Cardiac fibroblast (primary cell): ENCODE results near the gene IFT80.
A peak's percentile ranks its signal among the peaks of the same experiment; 100 is the strongest.

Experiments
- DNase-seq, 2 donors: peaks; one replicate each; pipeline versions ENCODE4 v3.0.0 to v3.0.0-alpha.2; 2010; ENCODE audit warnings: low read depth in 2 of 2
- H3K4me3 ChIP-seq, 2 donors: replicated peaks in 1 of 2; 1 replicate in 1 of 2; 2 replicates in 1 of 2; pipeline ENCODE4 v1.5.1; 2011; ENCODE audit warnings: low read depth in 2 of 2, low read length in 2 of 2, mild to moderate bottlenecking in 2 of 2, moderate library complexity in 1 of 2
- TF ChIP-seq, protein P1 (sequence below): IDR thresholded peaks from one replicate; pipeline ENCODE4 v1.5.1; 2011; ENCODE audit warnings: low read depth, mild to moderate bottlenecking, low read length, inconsistent platforms

The IFT80 gene

DNA sequence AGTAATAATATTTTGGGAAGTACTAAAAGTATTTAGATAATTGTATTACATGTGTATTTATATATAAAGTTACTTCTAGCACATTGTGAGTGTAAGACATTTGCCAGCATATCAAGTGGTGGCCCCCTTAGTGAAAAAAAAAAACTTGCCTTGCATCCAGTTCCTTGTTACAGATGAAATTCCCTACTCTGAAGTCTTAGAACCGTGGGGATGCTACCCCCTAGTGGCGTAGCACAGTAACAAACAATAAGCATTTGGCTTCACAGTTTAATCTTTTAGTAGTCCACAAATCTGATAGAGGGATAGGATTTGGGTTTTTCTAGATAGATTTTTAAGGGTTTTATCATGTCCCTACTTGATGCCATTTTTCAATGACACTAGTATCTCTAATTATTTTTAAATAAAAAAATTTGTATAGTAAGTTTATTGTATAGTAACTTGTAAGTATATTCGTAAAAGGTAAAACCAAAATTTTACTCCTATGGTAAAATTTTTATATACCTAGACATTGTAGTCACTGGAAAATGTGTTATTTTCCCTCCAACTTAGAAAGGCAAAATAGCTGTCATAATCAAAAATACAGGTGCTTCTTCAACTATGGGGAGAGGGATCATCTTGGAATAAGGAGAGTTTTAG is 14.7 kb upstream of the IFT80 start:
- TF ChIP-seq, protein P1, sequence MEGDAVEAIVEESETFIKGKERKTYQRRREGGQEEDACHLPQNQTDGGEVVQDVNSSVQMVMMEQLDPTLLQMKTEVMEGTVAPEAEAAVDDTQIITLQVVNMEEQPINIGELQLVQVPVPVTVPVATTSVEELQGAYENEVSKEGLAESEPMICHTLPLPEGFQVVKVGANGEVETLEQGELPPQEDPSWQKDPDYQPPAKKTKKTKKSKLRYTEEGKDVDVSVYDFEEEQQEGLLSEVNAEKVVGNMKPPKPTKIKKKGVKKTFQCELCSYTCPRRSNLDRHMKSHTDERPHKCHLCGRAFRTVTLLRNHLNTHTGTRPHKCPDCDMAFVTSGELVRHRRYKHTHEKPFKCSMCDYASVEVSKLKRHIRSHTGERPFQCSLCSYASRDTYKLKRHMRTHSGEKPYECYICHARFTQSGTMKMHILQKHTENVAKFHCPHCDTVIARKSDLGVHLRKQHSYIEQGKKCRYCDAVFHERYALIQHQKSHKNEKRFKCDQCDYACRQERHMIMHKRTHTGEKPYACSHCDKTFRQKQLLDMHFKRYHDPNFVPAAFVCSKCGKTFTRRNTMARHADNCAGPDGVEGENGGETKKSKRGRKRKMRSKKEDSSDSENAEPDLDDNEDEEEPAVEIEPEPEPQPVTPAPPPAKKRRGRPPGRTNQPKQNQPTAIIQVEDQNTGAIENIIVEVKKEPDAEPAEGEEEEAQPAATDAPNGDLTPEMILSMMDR: peak; percentile 77
- peak; percentile 88 to 90 for DNase-seq
- H3K4me3 ChIP-seq: no peak overlapping the region

DNA sequence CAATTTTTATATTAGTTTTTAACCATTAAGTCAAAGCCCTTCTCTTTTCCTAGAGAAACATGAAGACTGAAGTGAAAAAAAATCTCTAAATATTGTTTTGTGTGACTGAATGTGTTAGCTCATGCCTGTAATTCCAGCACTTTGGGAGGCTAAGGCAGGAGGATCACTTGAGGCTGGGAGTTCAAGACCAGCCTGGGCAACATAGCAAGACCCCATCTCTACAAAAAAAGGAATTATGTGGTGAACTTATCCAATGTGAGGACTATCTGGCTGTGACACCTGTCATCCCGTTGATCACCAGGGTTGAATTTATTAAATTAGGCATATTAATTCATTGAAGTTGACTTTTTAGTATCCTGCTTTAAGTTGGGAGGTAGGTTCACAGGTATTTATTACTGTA is 13.5 kb upstream of the IFT80 start:
- DNase-seq: no peak
- TF ChIP-seq, protein P1: no peak

DNA sequence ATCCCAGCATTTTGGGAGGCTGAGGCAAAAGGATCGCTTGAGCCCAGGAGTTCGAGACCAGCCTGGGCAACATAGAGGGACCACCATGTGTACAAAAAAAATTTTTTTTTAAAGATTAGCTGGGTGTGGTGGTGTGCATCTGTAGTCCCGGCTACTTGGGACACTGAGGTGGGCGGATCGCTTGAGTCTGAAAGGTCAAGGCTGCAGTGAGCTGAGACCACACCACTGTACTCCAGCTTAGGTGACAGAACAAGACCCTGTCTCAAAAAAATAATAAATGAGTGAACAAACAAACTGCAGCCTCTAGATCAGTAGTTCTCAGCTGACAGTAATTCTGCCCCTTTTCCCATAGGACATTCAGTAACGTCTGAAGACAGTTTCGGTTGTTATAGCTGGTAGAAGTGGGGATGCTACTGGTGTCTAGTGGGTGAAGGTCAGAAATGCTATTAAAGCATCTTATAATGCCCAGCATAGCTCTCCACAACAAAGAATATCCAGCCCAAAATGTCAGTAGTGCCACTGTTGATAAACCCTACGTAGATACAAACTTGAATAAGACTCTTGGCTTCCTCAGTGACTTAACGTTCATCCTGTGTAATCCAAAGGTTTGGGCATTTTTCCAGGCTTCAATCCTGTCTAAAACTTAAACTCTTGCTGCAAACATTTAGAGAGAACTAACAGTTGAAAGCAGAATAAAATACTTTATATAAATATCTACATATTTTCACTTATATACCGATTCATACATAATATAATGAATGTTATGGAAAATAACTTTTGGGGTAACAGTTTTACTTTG is 11.0 kb upstream of the IFT80 start:
- TF ChIP-seq, protein P1: no peak

More for the DNA sequence above, 13.5 kb upstream of the IFT80 start:
- no peak overlapping the region for H3K4me3 ChIP-seq

DNA sequence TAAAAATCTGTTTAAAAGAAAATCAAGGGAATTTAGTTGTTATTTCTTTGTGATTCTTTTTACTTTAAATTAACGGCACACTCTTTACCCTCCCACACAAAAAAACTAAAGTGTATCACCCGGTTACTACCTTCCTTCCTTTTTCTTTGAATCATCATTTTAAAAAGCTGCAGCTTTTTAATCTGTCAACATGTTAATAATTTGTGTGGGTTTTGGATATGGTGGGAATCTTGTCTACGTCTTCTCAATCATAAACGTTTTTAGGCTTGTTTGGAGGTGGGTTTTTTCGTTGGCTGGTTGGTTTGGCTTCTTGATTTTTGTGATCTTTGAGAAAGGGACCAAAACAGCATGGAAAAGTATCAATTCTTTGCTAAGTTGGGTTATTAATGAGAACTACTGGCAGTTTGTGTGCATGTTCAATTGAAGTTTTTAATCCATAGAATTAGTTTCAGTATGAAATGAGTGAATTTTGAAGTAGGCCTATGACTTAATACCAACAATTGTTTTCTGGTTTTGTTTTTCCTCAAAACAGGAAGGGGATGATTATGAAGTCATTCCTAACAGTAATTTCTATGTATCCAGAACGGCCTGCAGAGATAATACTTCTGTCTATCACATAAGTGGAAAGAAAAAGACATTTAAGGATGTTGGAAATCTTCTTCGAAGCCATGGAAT is 4.9 kb upstream of the IFT80 start:
- TF ChIP-seq, protein P1: no peak
- H3K4me3 ChIP-seq: peak overlapping the region in 1 of 2 donors; percentile 61
- DNase-seq: peak; percentile 48 to 63

More for the DNA sequence above, 11.0 kb upstream of the IFT80 start:
- H3K4me3 ChIP-seq: no peak overlapping the region
- peak; percentile 50 to 64 for DNase-seq

DNA sequence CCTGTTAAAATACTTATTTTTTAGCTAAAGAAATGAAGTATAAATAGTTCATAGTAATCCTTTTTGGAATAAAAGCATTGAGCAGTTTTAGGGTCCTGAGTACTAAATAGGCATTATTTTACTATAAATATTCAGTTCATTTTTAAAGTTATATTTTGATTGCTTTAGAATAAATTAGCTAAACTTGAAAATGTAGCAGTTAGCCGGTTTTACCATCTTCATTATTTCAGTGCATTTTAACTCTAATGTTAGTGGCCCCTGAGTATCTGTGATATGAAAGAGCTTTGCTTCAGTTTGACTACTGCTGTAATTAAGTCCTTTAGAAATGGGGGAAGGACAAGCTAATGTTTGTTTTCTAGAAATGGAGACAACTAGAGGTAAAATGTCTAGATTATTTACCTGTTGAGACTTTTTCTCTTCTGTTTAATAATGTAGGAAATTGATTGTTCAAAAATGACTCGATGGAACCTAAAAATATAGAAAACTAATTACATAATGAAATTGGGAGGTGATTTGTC is 4.1 kb upstream of the IFT80 start:
- peak overlapping the region; percentile 61 to 89 for H3K4me3 ChIP-seq
- peak; percentile 27 to 49 for DNase-seq
- TF ChIP-seq, protein P1: no peak

DNA sequence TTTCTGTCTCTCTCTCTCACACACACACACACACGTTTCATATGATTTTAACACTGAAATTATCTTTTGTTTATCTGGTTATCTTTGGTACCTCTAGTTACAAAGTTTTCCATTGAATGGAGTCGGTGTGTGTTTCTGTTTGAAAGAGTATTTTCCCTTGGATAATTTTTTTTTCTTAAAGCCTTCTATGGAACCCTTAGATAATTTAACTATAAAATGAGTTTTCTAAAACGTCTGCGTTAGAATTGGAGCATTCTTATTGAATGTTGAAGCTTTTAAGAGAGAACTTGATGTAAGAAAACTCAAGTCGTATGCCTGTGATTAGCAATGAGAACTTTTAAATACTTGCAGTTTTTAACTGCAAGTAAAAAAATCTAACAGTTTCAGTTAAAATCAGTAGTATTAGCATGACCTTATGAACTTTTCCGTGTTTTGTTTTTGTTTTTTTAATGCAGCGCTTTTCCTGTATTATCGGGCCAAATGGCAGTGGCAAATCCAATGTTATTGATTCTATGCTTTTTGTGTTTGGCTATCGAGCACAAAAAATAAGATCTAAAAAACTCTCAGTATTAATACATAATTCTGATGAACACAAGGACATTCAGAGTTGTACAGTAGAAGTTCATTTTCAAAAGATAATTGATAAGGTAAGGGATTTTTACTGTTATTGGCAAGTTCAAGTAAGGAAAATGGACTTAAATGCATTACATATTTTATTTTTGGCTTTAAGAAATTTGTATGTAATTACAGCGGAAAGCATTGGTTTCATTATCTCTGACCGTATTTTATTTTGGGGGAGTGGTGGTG is 3.4 kb upstream of the IFT80 start:
- DNase-seq: peak in 1 of 2 donors; percentile 45
- TF ChIP-seq, protein P1: no peak
- H3K4me3 ChIP-seq: peak overlapping the region; percentile 61 to 89
